Left ventricle myocardium inferior (tissue), 1 donor: Measurements from ENCODE around the gene PMPCB. TPM values are rescaled to one million over a fixed set of nuclear protein-coding genes. Genes with fewer than 3 reads are reported as not detected.

Experiments
- DNase-seq: peaks from one replicate; pipeline ENCODE4 v3.0.0-alpha.2; 2020
- H3K27ac ChIP-seq: fragments of 200-600 bp; replicated peaks from 2 replicates; pipeline ENCODE4 v1.8.0; 2021
- H3K27me3 ChIP-seq: fragments of 200-600 bp; 2 replicates; pipeline ENCODE4 v1.8.0; 2021; ENCODE audit warnings: low read depth
- H3K36me3 ChIP-seq: fragments of 200-600 bp; 2 replicates; pipeline ENCODE4 v1.8.0; 2021
- H3K4me1 ChIP-seq: fragments of 200-600 bp; 2 replicates; pipeline ENCODE4 v1.8.0; 2021
- H3K4me3 ChIP-seq: fragments of 200-600 bp; 2 replicates; pipeline ENCODE4 v1.8.0; 2021; ENCODE audit warnings: mild to moderate bottlenecking, moderate library complexity
- H3K9me3 ChIP-seq: fragments of 200-600 bp; replicated peaks from 2 replicates; pipeline ENCODE4 v1.8.0; 2021
- intact Hi-C: fragments of 100-400 bp; cut with micrococcal nuclease; formaldehyde crosslinking; loops from one replicate; pipeline ENCODE4 v1.11.0; 2022
- total RNA-seq: library from RNA; stranded (reverse); fragmentation: NEBNext Ultra II Directional; extraction: Animal tissue kit (Norgen Biotek cat#: 25700); gene quantifications from one replicate; pipeline ENCODE4 v1.2.1, GENCODE V29; 2021
- TF ChIP-seq, protein P1 (sequence below): fragments of 200-600 bp; IDR thresholded peaks from 2 replicates; pipeline ENCODE4 v1.8.0; 2021; ENCODE audit warnings: antibody characterized with exemption, mild to moderate bottlenecking, borderline replicate concordance
- donor health status: DM: no; HTN: yes; CAD: no; lungs with severe emphysema.

Gene PMPCB
- total RNA-seq, 1 donor from 2014 or later = 78.1 TPM

GRCh38 chr7:103344453-103345149 lies 47.4 kb downstream of the PMPCB start, which contains the start of gene DNAJC2:
Gene DNAJC2 (minus strand): TSS chr7:103344767. CDS start chr7:103344622, 145 bp downstream.
- Histone ChIP-seq H3K27ac (peak within 1 kb of the TSS; percentile 86), H3K4me1 (peaks cover 75% of the 10 kb centered on the region), H3K4me3 (peak within 1 kb of the TSS; percentile 87), H3K36me3 (peaks cover 22% of the 10 kb centered on the region), H3K27me3 (no peaks in the 10 kb centered on the region), H3K9me3 (no peaks in the 10 kb centered on the region)
- intact Hi-C loops = no loop called here
- DNase-seq = peak; percentile 87
- TF ChIP-seq, protein P1, sequence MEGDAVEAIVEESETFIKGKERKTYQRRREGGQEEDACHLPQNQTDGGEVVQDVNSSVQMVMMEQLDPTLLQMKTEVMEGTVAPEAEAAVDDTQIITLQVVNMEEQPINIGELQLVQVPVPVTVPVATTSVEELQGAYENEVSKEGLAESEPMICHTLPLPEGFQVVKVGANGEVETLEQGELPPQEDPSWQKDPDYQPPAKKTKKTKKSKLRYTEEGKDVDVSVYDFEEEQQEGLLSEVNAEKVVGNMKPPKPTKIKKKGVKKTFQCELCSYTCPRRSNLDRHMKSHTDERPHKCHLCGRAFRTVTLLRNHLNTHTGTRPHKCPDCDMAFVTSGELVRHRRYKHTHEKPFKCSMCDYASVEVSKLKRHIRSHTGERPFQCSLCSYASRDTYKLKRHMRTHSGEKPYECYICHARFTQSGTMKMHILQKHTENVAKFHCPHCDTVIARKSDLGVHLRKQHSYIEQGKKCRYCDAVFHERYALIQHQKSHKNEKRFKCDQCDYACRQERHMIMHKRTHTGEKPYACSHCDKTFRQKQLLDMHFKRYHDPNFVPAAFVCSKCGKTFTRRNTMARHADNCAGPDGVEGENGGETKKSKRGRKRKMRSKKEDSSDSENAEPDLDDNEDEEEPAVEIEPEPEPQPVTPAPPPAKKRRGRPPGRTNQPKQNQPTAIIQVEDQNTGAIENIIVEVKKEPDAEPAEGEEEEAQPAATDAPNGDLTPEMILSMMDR = no peak

- TF ChIP-seq, protein P1 = no peak
- H3K9me3 ChIP-seq = no peaks in the 10 kb centered on the region
- peaks cover 10% of the 10 kb centered on the region for H3K36me3 ChIP-seq
- no peak for DNase-seq
- intact Hi-C loops = no loop called here
- H3K4me1 ChIP-seq = peaks cover 87% of the 10 kb centered on the region
- no peak overlapping the region for H3K27ac ChIP-seq
- no peaks in the 10 kb centered on the region for H3K27me3 ChIP-seq
- no peak overlapping the region for H3K4me3 ChIP-seq
Observed at GRCh38 chr7:103346396-103346795, 49.2 kb downstream of the PMPCB start.

DNA sequence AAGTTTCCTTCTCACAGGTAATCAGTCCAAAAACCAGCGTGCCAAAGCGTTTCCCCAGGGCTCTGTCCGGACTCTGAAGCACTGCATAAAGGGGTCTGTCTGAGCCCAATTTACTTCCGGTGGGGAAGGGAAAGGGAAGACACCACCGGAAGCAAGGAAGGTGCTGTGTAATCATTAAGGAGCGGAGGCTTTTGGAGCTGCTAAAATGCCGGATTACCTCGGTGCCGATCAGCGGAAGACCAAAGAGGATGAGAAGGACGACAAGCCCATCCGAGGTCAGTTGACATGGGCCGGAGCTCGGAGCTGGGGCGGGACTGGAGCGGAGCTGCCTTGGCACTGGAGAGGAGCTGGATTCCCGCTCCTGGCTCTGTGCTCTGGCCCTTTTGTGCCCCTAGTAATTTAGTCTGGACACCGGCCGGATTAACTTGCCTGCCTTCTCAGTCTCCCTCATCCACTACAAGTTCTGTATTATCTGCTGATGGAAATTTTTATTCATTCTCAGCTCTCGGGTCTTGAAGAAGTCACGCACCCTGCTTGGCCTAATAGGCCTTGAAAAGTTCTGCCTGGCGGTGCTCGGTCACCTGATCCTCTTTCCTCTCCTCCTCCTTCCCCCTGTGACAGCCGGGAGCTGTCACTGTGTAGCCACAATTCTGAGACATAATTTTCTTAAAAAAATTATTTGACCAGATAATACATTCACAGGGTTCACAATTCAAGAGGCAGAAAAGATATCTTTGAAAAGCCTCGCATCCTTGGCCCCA lies 50.5 kb downstream of the PMPCB start, which contains the start of gene PSMC2:
Gene PSMC2, plus strand, starts transcription at position 137 of the 761 bp plus-strand sequence. Its CDS starts 69 bp downstream, at position 206.
- Histone ChIP-seq H3K27ac (peak within 1 kb of the TSS; percentile 92), H3K27me3 (no peaks in the 10 kb centered on the region), H3K4me3 (peak within 1 kb of the TSS; percentile 87), H3K36me3 (peaks cover 12% of the 10 kb centered on the region), H3K4me1 (peaks cover 88% of the 10 kb centered on the region), H3K9me3 (no peaks in the 10 kb centered on the region)
- DNase-seq = peak; percentile 69
- intact Hi-C loops = no loop called here
- TF ChIP-seq, protein P1 = no peak

GRCh38 chr7:103348452-103348851 lies 51.2 kb downstream of the PMPCB start:
- Histone ChIP-seq H3K27me3 (no peaks in the 10 kb centered on the region), H3K4me1 (peaks cover 81% of the 10 kb centered on the region), H3K4me3 (peak overlapping the region; percentile 87), H3K9me3 (no peaks in the 10 kb centered on the region), H3K27ac (peak overlapping the region; percentile 92), H3K36me3 (peaks cover 19% of the 10 kb centered on the region)
- TF ChIP-seq, protein P1 = no peak
- intact Hi-C loops = no loop called here
- no peak for DNase-seq

DNA sequence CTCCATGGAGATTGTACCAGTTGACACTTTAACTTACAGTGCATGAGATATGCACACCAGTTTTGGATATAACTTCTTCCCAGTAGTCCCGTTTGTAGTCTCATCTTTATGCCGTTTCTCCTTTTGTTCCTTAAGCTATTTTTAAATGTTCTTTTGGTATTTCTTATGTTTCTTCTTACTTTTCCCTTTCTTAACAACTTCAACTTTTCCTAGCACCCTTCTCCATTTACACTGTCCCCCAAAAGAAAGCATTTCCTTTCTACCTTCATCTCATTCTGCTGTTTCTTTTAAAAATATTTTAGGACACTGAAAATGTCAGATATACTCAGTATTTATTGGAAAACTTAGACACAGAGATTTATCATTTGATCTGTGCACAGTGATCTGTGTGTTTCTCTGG lies 51.7 kb downstream of the PMPCB start:
- peak overlapping the region; percentile 87 for H3K4me3 ChIP-seq
- peaks cover 76% of the 10 kb centered on the region for H3K4me1 ChIP-seq
- TF ChIP-seq, protein P1 = no peak
- no peaks in the 10 kb centered on the region for H3K9me3 ChIP-seq
- H3K27me3 ChIP-seq = no peaks in the 10 kb centered on the region
- no peak for DNase-seq
- no peak overlapping the region for H3K27ac ChIP-seq
- H3K36me3 ChIP-seq = peaks cover 23% of the 10 kb centered on the region
- intact Hi-C loops = no loop called here
